ENCODE measurements around the gene JAK2.
"Not testable (repeated sequence)": the region's sequence is repeated elsewhere in the genome, so short reads cannot be mapped to it uniquely, and the experiment has no call there.

Gene JAK2
- 42.5 to 48.2 (median 46.9) reads per million in 3 donors for total RNA-seq

- Histone ChIP-seq H3K9me3 (ENCODE audit: control insufficient read depth, low read length) (no peaks in the 10 kb centered on the region), H3K36me3 (ENCODE audit: control insufficient read depth, insufficient read depth, low read length) (no peaks in the 10 kb centered on the region), H3K4me1 (ENCODE audit: control insufficient read depth, insufficient read depth, low read length, poor library complexity, severe bottlenecking) (peaks cover 14% of the 10 kb centered on the region), H3K27ac (ENCODE audit: insufficient read depth, low read length, poor library complexity, severe bottlenecking) (peak within 1 kb of the TSS; percentile 70), H3K4me3 (ENCODE audit: insufficient read depth, low read depth, low read length, poor library complexity, severe bottlenecking) (peak within 1 kb of the TSS; percentile 81), H3K27me3 (replicated peaks; ENCODE audit: control insufficient read depth, insufficient read depth, low read length, poor library complexity, severe bottlenecking) (no peaks in the 10 kb centered on the region)
- DNase-seq, result peak; percentile 71 to 78 (median 76)
Measured at GRCh38 chr9:4984621-4985385, at the start of gene JAK2. JAK2 (plus strand) TSS chr9:4985272; CDS start chr9:5021988, 36,716 bp downstream.

DNA sequence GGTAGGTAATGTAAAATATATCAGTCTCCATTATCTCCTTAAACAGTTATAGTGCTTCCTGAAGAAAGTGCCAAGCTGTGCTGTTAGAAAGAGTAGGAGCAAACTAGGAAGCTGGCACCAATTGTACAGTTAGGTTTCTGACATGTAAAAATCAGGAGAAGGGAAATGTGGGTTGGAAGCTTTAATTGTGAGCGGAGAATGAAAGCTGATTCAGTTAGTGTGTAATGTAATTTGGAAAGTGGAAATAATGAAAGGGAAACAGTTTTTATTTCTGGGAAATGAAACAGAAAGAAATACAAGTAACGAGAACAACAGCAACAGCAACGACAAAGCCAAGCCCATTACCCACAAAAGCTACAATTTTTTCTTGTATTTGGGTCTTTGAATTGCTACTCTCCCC, 48.8 kb upstream of the JAK2 start:
- peaks cover 14% of the 10 kb centered on the region for H3K4me1 ChIP-seq (ENCODE audit: control insufficient read depth, insufficient read depth, low read length, poor library complexity, severe bottlenecking)
- H3K27ac ChIP-seq (ENCODE audit: insufficient read depth, low read length, poor library complexity, severe bottlenecking), result no peak overlapping the region
- no peak for DNase-seq
- no peak overlapping the region for H3K4me3 ChIP-seq (ENCODE audit: insufficient read depth, low read depth, low read length, poor library complexity, severe bottlenecking)
- H3K36me3 ChIP-seq (ENCODE audit: control insufficient read depth, insufficient read depth, low read length), result no peaks in the 10 kb centered on the region
- no peaks in the 10 kb centered on the region for H3K9me3 ChIP-seq (ENCODE audit: control insufficient read depth, low read length)
- H3K27me3 ChIP-seq (replicated peaks; ENCODE audit: control insufficient read depth, insufficient read depth, low read length, poor library complexity, severe bottlenecking), result no peaks in the 10 kb centered on the region

GRCh38 chr9:4936823-4937222, 48.2 kb upstream of the JAK2 start:
- no peaks in the 10 kb centered on the region for H3K9me3 ChIP-seq (ENCODE audit: control insufficient read depth, low read length)
- no peaks in the 10 kb centered on the region for H3K27me3 ChIP-seq (replicated peaks; ENCODE audit: control insufficient read depth, insufficient read depth, low read length, poor library complexity, severe bottlenecking)
- DNase-seq, result no peak
- H3K4me1 ChIP-seq (ENCODE audit: control insufficient read depth, insufficient read depth, low read length, poor library complexity, severe bottlenecking), result peaks cover 14% of the 10 kb centered on the region
- no peak overlapping the region for H3K27ac ChIP-seq (ENCODE audit: insufficient read depth, low read length, poor library complexity, severe bottlenecking)
- no peak overlapping the region for H3K4me3 ChIP-seq (ENCODE audit: insufficient read depth, low read depth, low read length, poor library complexity, severe bottlenecking)
- H3K36me3 ChIP-seq (ENCODE audit: control insufficient read depth, insufficient read depth, low read length), result no peaks in the 10 kb centered on the region

DNA sequence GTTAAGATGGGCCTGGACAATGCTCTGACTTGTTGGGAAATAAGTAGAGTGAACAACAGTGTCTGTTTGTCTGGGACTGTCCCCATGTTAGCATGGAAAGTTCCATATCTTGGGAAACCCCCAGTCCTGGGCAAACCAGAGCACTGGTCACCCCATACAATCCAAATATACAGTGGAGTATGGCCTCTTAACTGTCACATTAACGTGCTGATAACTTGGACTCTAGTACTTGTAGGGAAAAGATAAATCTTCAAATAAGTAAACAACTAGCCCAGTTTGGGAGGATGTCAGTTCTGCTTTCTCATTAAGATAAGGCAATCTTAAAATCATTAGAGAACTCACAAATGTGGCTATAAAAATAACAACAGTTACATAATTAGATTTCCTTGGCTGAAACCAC, 47.6 kb upstream of the JAK2 start:
- Histone ChIP-seq H3K27ac (ENCODE audit: insufficient read depth, low read length, poor library complexity, severe bottlenecking) (no peak overlapping the region), H3K9me3 (ENCODE audit: control insufficient read depth, low read length) (no peaks in the 10 kb centered on the region), H3K36me3 (ENCODE audit: control insufficient read depth, insufficient read depth, low read length) (no peaks in the 10 kb centered on the region), H3K4me3 (ENCODE audit: insufficient read depth, low read depth, low read length, poor library complexity, severe bottlenecking) (no peak overlapping the region), H3K27me3 (replicated peaks; ENCODE audit: control insufficient read depth, insufficient read depth, low read length, poor library complexity, severe bottlenecking) (no peaks in the 10 kb centered on the region), H3K4me1 (ENCODE audit: control insufficient read depth, insufficient read depth, low read length, poor library complexity, severe bottlenecking) (peaks cover 14% of the 10 kb centered on the region)
- DNase-seq, result no peak

GRCh38 chr9:4938496-4938895, 46.6 kb upstream of the JAK2 start:
- Histone ChIP-seq H3K27ac (ENCODE audit: insufficient read depth, low read length, poor library complexity, severe bottlenecking) (no peak overlapping the region), H3K4me1 (ENCODE audit: control insufficient read depth, insufficient read depth, low read length, poor library complexity, severe bottlenecking) (peaks cover 14% of the 10 kb centered on the region), H3K36me3 (ENCODE audit: control insufficient read depth, insufficient read depth, low read length) (no peaks in the 10 kb centered on the region), H3K9me3 (ENCODE audit: control insufficient read depth, low read length) (no peaks in the 10 kb centered on the region), H3K4me3 (ENCODE audit: insufficient read depth, low read depth, low read length, poor library complexity, severe bottlenecking) (no peak overlapping the region), H3K27me3 (replicated peaks; ENCODE audit: control insufficient read depth, insufficient read depth, low read length, poor library complexity, severe bottlenecking) (no peaks in the 10 kb centered on the region)
- DNase-seq, result no peak

GRCh38 chr9:4939118-4939561, 45.9 kb upstream of the JAK2 start:
- no peaks in the 10 kb centered on the region for H3K27me3 ChIP-seq (replicated peaks; ENCODE audit: control insufficient read depth, insufficient read depth, low read length, poor library complexity, severe bottlenecking)
- DNase-seq, result no peak
- no peak overlapping the region for H3K4me3 ChIP-seq (ENCODE audit: insufficient read depth, low read depth, low read length, poor library complexity, severe bottlenecking)
- H3K9me3 ChIP-seq (ENCODE audit: control insufficient read depth, low read length), result no peaks in the 10 kb centered on the region
- H3K27ac ChIP-seq (ENCODE audit: insufficient read depth, low read length, poor library complexity, severe bottlenecking), result no peak overlapping the region
- no peaks in the 10 kb centered on the region for H3K36me3 ChIP-seq (ENCODE audit: control insufficient read depth, insufficient read depth, low read length)
- H3K4me1 ChIP-seq (ENCODE audit: control insufficient read depth, insufficient read depth, low read length, poor library complexity, severe bottlenecking), result peaks cover 14% of the 10 kb centered on the region

- not testable (repeated sequence) for DNase-seq; H3K27ac ChIP-seq (ENCODE audit: insufficient read depth, low read length, poor library complexity, severe bottlenecking); H3K27me3 ChIP-seq (replicated peaks; ENCODE audit: control insufficient read depth, insufficient read depth, low read length, poor library complexity, severe bottlenecking); H3K4me3 ChIP-seq (ENCODE audit: insufficient read depth, low read depth, low read length, poor library complexity, severe bottlenecking); H3K36me3 ChIP-seq (ENCODE audit: control insufficient read depth, insufficient read depth, low read length); H3K4me1 ChIP-seq (ENCODE audit: control insufficient read depth, insufficient read depth, low read length, poor library complexity, severe bottlenecking); H3K9me3 ChIP-seq (ENCODE audit: control insufficient read depth, low read length)
Measured at GRCh38 chr9:4942042-4942691, 42.9 kb upstream of the JAK2 start.

DNA sequence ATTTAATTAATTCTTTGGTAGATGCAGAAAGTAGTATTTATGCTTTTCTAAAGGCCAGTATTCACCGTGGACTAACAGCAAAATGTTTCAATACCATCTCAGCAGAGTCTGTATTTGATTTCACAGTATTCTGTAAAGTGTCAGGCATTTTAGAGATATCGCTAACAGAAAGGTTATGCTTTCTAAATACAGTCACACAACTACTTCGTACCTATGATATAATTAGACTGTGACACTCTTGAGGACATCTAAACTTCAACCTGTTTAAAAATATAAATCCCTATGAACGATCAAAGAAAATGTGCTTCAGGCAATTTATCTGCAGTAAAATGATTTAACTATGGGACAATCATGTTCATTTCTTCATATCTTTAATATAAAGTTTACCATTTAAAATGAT, 41.7 kb upstream of the JAK2 start:
- Histone ChIP-seq H3K4me3 (ENCODE audit: insufficient read depth, low read depth, low read length, poor library complexity, severe bottlenecking) (no peak overlapping the region), H3K36me3 (ENCODE audit: control insufficient read depth, insufficient read depth, low read length) (no peaks in the 10 kb centered on the region), H3K4me1 (ENCODE audit: control insufficient read depth, insufficient read depth, low read length, poor library complexity, severe bottlenecking) (peaks cover 5% of the 10 kb centered on the region), H3K27ac (ENCODE audit: insufficient read depth, low read length, poor library complexity, severe bottlenecking) (no peak overlapping the region), H3K9me3 (ENCODE audit: control insufficient read depth, low read length) (no peaks in the 10 kb centered on the region), H3K27me3 (replicated peaks; ENCODE audit: control insufficient read depth, insufficient read depth, low read length, poor library complexity, severe bottlenecking) (no peaks in the 10 kb centered on the region)
- no peak for DNase-seq

DNA sequence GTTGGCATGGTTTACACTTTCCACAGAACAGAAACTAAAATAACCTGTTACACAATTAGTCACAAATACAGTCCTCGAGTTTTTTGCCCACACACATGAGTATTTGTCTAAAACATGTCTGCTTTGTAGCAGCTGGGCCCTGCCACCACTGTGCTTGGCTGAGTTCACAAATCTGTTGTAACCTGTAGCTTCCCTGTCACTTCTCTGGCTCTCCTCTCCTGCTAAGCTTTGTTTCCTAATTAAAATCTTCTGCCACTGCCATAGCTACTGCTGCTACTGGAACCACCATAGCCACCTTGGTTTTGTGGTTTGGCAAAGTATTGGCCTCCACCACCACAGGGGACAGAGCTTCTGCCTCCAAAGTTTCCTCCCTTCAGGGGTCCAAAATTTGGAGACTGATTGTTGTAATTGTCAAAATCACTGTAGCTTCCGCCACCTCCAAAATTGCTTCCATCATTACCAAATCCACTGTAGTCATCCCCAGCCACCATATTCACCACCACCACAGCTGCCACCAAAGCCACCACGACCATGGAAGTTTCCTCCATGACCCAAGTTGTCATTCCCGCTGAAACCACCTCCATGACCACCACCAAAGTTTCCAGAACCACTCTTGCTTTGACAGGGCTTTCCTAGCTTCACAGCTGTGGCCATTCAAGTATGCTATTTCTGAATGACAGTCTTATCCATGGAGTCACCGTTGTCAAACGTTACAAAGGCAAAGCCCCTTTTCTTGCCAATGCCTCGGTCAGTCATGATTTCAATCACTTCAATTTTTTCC, 40.5 kb upstream of the JAK2 start:
- not testable (repeated sequence) for H3K4me1 ChIP-seq (ENCODE audit: control insufficient read depth, insufficient read depth, low read length, poor library complexity, severe bottlenecking); H3K27me3 ChIP-seq (replicated peaks; ENCODE audit: control insufficient read depth, insufficient read depth, low read length, poor library complexity, severe bottlenecking); H3K4me3 ChIP-seq (ENCODE audit: insufficient read depth, low read depth, low read length, poor library complexity, severe bottlenecking); DNase-seq; H3K27ac ChIP-seq (ENCODE audit: insufficient read depth, low read length, poor library complexity, severe bottlenecking); H3K9me3 ChIP-seq (ENCODE audit: control insufficient read depth, low read length); H3K36me3 ChIP-seq (ENCODE audit: control insufficient read depth, insufficient read depth, low read length)

GRCh38 chr9:4946937-4947336, 38.1 kb upstream of the JAK2 start:
- Histone ChIP-seq H3K9me3 (ENCODE audit: control insufficient read depth, low read length) (no peaks in the 10 kb centered on the region), H3K36me3 (ENCODE audit: control insufficient read depth, insufficient read depth, low read length) (no peaks in the 10 kb centered on the region)

More at GRCh38 chr9:4946937-4947336, 38.1 kb upstream of the JAK2 start:
- no peak for DNase-seq
- Histone ChIP-seq H3K4me3 (ENCODE audit: insufficient read depth, low read depth, low read length, poor library complexity, severe bottlenecking) (no peak overlapping the region), H3K4me1 (ENCODE audit: control insufficient read depth, insufficient read depth, low read length, poor library complexity, severe bottlenecking) (no peaks in the 10 kb centered on the region), H3K27me3 (replicated peaks; ENCODE audit: control insufficient read depth, insufficient read depth, low read length, poor library complexity, severe bottlenecking) (no peaks in the 10 kb centered on the region), H3K27ac (ENCODE audit: insufficient read depth, low read length, poor library complexity, severe bottlenecking) (no peak overlapping the region)
